GM12878 (cell line): ENCODE data around the gene YPEL4. TPM values are rescaled to one million over a fixed set of nuclear protein-coding genes. Genes with fewer than 3 reads are reported as not detected.

ENCODE experiments used
- ATAC-seq: fragments of 200-7000 bp; cut with Tn5 transposase; 3 replicates; pipeline ENCODE4 v1.9.1; 2020; ENCODE audit warnings: mild to moderate bottlenecking, moderate library complexity
- BruUV-seq: library from RNA; stranded (reverse); fragments of 400-500 nt; replicated peaks from 2 replicates; lab custom pipeline; 2021; lab: Mats Ljungman, UMichigan
- CTCF ChIA-PET: fragments of 300-600 bp; sonication (Branson Sonifier 250); formaldehyde crosslinking; extraction: SDS; loops from one replicate; lab custom pipeline; 2021; ENCODE audit warnings: inconsistent platforms; lab: Yijun Ruan, JAX
- POLR2A ChIA-PET: fragments of 350-600 bp; formaldehyde crosslinking; extraction: SDS; loops from one replicate; lab custom pipeline; 2021; ENCODE audit warnings: inconsistent platforms; lab: Charles Lee
- RAD21 ChIA-PET: fragments of 300-600 bp; sonication (Branson Sonifier 250); formaldehyde crosslinking; loops from one replicate; lab custom pipeline; 2023; ENCODE audit warnings: antibody characterized with exemption; ENCODE audit not compliant: unreplicated experiment; lab: Charles Lee
- SMC1A ChIA-PET: fragments of 300-600 bp; sonication (Branson Sonifier 250); formaldehyde crosslinking; loops from one replicate; lab custom pipeline; 2023; ENCODE audit not compliant: unreplicated experiment, uncharacterized antibody; lab: Charles Lee
- DNase-seq: peaks from one replicate; pipeline ENCODE4 v3.0.0-alpha.2; 2011; ENCODE audit warnings: low read depth, low spot score
- FAIRE-seq: peaks from 3 replicates; lab custom pipeline; 2011; peaks lifted over from hg19 to GRCh38; lab: Jason Lieb, UNC
- H2AFZ ChIP-seq: 2 replicates; pipeline ENCODE4 v1.6.0; 2011; ENCODE audit warnings: low read depth, low read length, control low read depth; ENCODE audit not compliant: control insufficient read depth
- H3K27ac ChIP-seq: 2 replicates; pipeline ENCODE4 v1.5.1; 2011; ENCODE audit warnings: control low read depth; ENCODE audit not compliant: control insufficient read depth, insufficient read depth
- H3K27me3 ChIP-seq, 2 experiments: replicated peaks in 1 of 2; 2 replicates each; pipeline versions ENCODE4 v1.6.0 to v1.6.1; 2011; ENCODE audit warnings: low read length in 1 of 2; ENCODE audit not compliant: control insufficient read depth in 2 of 2, insufficient read depth in 2 of 2
- H3K36me3 ChIP-seq, 2 experiments: 2 replicates each; pipeline ENCODE4 v1.5.1; 2011; ENCODE audit warnings: low read length in 1 of 2; ENCODE audit not compliant: control insufficient read depth in 2 of 2, insufficient read depth in 2 of 2
- H3K4me1 ChIP-seq: 2 replicates; pipeline ENCODE4 v1.6.1; 2011; ENCODE audit warnings: mild to moderate bottlenecking, low read length, moderate library complexity, mixed read lengths; ENCODE audit not compliant: control insufficient read depth, insufficient read depth
- H3K4me2 ChIP-seq: 2 replicates; pipeline ENCODE4 v1.6.0; 2011; ENCODE audit warnings: control low read depth; ENCODE audit not compliant: control insufficient read depth, insufficient read depth
- H3K4me3 ChIP-seq: fragments of 200-600 bp; sonication (generic); 2 replicates; pipeline ENCODE4 v1.5.1; 2016
- H3K79me2 ChIP-seq: 2 replicates; pipeline ENCODE4 v1.6.0; 2011; ENCODE audit warnings: low read length; ENCODE audit not compliant: control insufficient read depth, insufficient read depth
- H3K9ac ChIP-seq: 2 replicates; pipeline ENCODE4 v1.8.0; 2011; ENCODE audit warnings: low read length, control low read depth, mixed read lengths; ENCODE audit not compliant: control insufficient read depth, insufficient read depth
- H3K9me3 ChIP-seq: replicated peaks from 3 replicates; pipeline ENCODE4 v1.5.1; 2011; ENCODE audit warnings: mild to moderate bottlenecking, low read length; ENCODE audit not compliant: control insufficient read depth, insufficient read depth
- H4K20me1 ChIP-seq: 2 replicates; pipeline ENCODE4 v1.6.0; 2011; ENCODE audit not compliant: control insufficient read depth, insufficient read depth
- BCL3 ChIP-seq: IDR thresholded peaks from 2 replicates; pipeline ENCODE4 v1.6.1; 2011; ENCODE audit warnings: borderline replicate concordance, low read depth, mild to moderate bottlenecking, moderate library complexity, low read length; ENCODE audit not compliant: insufficient read depth, poor library complexity, severe bottlenecking
- CBFB ChIP-seq: IDR thresholded peaks from 2 replicates; pipeline ENCODE4 v1.6.1; 2016; ENCODE audit warnings: antibody characterized with exemption, low read depth
- PML ChIP-seq: IDR thresholded peaks from 2 replicates; pipeline ENCODE4 v1.6.1; 2012; ENCODE audit warnings: low read length, inconsistent platforms
- SRF ChIP-seq, 2 experiments: IDR thresholded peaks; 2 replicates each; pipeline ENCODE4 v1.6.1; 2011; ENCODE audit warnings: low read depth in 2 of 2, low read length in 2 of 2, mild to moderate bottlenecking in 1 of 2, moderate library complexity in 1 of 2
- STAT3 ChIP-seq: IDR thresholded peaks from 2 replicates; pipeline ENCODE4 v1.6.1; 2011; ENCODE audit warnings: low read depth, low read length, improper control_type of control experiment
- TAF1 ChIP-seq: IDR thresholded peaks from 2 replicates; pipeline ENCODE4 v1.6.1; 2011; ENCODE audit warnings: mild to moderate bottlenecking, low read depth, low read length, borderline replicate concordance
- ZNF384 ChIP-seq: IDR thresholded peaks from 2 replicates; pipeline ENCODE4 v1.6.1; 2012; ENCODE audit warnings: low read depth, mild to moderate bottlenecking, low read length, improper control_type of control experiment, borderline replicate concordance
- WGBS: methylation state at CpG from one replicate; pipeline ENCODE4 v1.1.6; 2016; ENCODE audit warnings: low lambda C conversion rate; ENCODE audit not compliant: insufficient replicate concordance, insufficient coverage; ENCODE audit errors: missing lambda C conversion rate; 5-methylcytosine and 5-hydroxymethylcytosine counted together
- in situ Hi-C: fragments of 300-500 bp; cut with MboI; formaldehyde crosslinking; loops from 9 replicates; pipeline ENCODE4 v1.14.3; 2018; ENCODE audit warnings: mixed read lengths
- intact Hi-C: fragments of 100-400 bp; cut with micrococcal nuclease; formaldehyde crosslinking; loops from one replicate; pipeline ENCODE4 v1.14.2; 2022; ENCODE audit not compliant: unreplicated experiment
- polyA plus RNA-seq, 11 experiments: library from polyadenylated mRNA; depleted of rRNA in 4 of 11; unstranded in 6 of 11; stranded (reverse) in 5 of 11; fragments of >200 nt; fragmentation: Nextera tagmentation in 4 of 11; fragmentation: Illumina TruSeq in 1 of 11; extraction: Ambion mirVana in 4 of 11; extraction: Trizol in 1 of 11; gene quantifications; 1 replicate in 1 of 11; 2 replicates in 10 of 11; pipeline versions ENCODE4 v1.2.1 to v1.2.3, GENCODE V29; 2011 to 2016; ENCODE audit warnings: inconsistent platforms in 2 of 11, missing spikeins in 2 of 11, low read depth in 1 of 11
- total RNA-seq, 4 experiments: library from RNA; depleted of rRNA in 3 of 4; stranded (reverse); fragments of >200 nt in 3 of 4; fragmentation: Illumina TruSeq in 1 of 4; extraction: Trizol in 1 of 4; gene quantifications; 2 replicates each; pipeline versions ENCODE4 v1.2.1 to v1.2.3, GENCODE V29; 2013 to 2021
- TF ChIP-seq, protein P1 (sequence below): fragments of 450-650 bp; IDR thresholded peaks from 2 replicates; pipeline ENCODE4 v1.6.1; 2018; ENCODE audit warnings: mild to moderate bottlenecking, low read depth, moderate library complexity; ENCODE audit not compliant: partially characterized antibody
- TF ChIP-seq, protein P2 (sequence below): IDR thresholded peaks from 2 replicates; pipeline ENCODE4 v1.6.1; 2012; ENCODE audit warnings: low read depth, low read length, improper control_type of control experiment
- TF ChIP-seq, protein P3 (sequence below), 3 experiments: IDR thresholded peaks in 2 of 3; conservative IDR thresholded peaks in 1 of 3; 2 replicates each; pipeline ENCODE4 v1.5.1; 2011; ENCODE audit warnings: low read depth in 3 of 3, low read length in 3 of 3, mild to moderate bottlenecking in 3 of 3, control low read depth in 2 of 3, moderate library complexity in 2 of 3, inconsistent platforms in 1 of 3, mixed read lengths in 1 of 3; ENCODE audit not compliant: control insufficient read depth in 2 of 3, insufficient read depth in 1 of 3; ENCODE audit errors: extremely low read depth in 1 of 3

The YPEL4 gene
- total and polyA plus RNA-seq, 10 of the 15 experiments (the other 5 are each of a cell fraction or from before 2014, with no cell fraction given): 0.07 to 0.50 (median 0.13) TPM; not detected in 5

- peak; percentile 25 for TF ChIP-seq BCL3
- TF ChIP-seq, protein P1, sequence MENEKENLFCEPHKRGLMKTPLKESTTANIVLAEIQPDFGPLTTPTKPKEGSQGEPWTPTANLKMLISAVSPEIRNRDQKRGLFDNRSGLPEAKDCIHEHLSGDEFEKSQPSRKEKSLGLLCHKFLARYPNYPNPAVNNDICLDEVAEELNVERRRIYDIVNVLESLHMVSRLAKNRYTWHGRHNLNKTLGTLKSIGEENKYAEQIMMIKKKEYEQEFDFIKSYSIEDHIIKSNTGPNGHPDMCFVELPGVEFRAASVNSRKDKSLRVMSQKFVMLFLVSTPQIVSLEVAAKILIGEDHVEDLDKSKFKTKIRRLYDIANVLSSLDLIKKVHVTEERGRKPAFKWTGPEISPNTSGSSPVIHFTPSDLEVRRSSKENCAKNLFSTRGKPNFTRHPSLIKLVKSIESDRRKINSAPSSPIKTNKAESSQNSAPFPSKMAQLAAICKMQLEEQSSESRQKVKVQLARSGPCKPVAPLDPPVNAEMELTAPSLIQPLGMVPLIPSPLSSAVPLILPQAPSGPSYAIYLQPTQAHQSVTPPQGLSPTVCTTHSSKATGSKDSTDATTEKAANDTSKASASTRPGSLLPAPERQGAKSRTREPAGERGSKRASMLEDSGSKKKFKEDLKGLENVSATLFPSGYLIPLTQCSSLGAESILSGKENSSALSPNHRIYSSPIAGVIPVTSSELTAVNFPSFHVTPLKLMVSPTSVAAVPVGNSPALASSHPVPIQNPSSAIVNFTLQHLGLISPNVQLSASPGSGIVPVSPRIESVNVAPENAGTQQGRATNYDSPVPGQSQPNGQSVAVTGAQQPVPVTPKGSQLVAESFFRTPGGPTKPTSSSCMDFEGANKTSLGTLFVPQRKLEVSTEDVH: no peak
- TF ChIP-seq, all 136 proteins: peak for 46
Measured at GRCh38 chr11:57667736-57668433, 18.2 kb upstream of the YPEL4 start, which contains the start of gene ZDHHC5 (continued).

DNA sequence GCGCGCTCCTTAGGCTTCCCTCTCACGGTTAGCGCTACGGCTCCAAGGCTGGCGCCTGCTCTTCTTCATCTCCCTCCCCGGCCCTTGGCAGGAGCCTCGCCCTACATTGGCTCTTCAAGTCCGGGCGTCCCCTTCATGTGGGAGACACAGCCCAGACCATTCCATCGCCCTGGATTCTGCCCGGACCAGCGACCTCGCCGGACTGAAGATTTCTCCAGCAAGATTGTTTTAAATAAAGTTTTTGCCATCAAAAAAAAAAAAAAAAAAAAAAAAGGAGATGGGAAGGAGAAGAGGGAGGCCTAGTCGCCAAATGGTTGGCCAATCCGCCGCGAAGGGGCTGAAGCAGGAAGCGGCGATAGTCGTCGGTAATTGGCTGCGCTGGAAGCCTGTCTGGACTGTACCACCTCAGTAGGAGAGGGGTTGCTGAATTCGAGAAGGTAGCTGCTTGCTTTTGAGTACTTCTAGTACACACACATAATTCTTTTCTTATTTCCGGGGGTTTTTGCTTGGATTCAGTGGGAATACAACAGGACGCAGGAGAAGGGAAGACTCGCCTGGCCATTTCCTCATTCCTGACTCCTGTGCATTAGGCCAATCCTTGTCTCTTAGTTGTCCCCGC is 17.5 kb upstream of the YPEL4 start:
- in situ Hi-C loops: loop anchor here (10.0 kb wide), 1 partner anchor 858 kb away; no protein-coding TSS in a partner anchor
- no peaks in the 10 kb centered on the region for H3K9me3 ChIP-seq
- H3K27ac ChIP-seq: peak overlapping the region; percentile 99
- BruUV-seq: no TSS peak
- no peak for FAIRE-seq
- H3K4me2 ChIP-seq: peak overlapping the region; percentile 62
- intact Hi-C loops: loop anchor here (1.0 to 5.0 kb wide), 6 partner anchors 10 to 1890 kb away; partner anchors contain the start of genes CLP1, MED19, SELENOH and TMX2
- H3K9ac ChIP-seq: peak overlapping the region; percentile 89
- peaks cover 42% of the 10 kb centered on the region for H3K79me2 ChIP-seq
- H3K36me3 ChIP-seq: peaks cover 0 to 5% of the 10 kb centered on the region in 2 experiments; a peak in 2 of 4 replicates
- H3K4me1 ChIP-seq: peaks cover 7% of the 10 kb centered on the region
- no peaks in the 10 kb centered on the region for H3K27me3 ChIP-seq
- ATAC-seq: peak; percentile 80
- POLR2A ChIA-PET: interaction anchor here (0.7 to 2.3 kb wide), 3 partner anchors 9 to 133 kb away, joined by 3 to 7 read pairs (median 3); partner anchors contain the start of gene CLP1
- SMC1A ChIA-PET: interaction anchor here (0.7 to 1.6 kb wide), 5 partner anchors 8 to 132 kb away, joined by 3 to 14 read pairs (median 4); partner anchors contain the start of gene CLP1
- RAD21 ChIA-PET: interaction anchor here (0.9 to 4.8 kb wide), 3 partner anchors 9 to 151 kb away, joined by 3 to 22 read pairs (median 3); partner anchors contain the start of gene CLP1
- peak overlapping the region; percentile 95 for H2AFZ ChIP-seq
- 1% methylated on average over 29 of the region's 29 CpGs for WGBS
- CTCF ChIA-PET: interaction anchor here (0.9 to 4.3 kb wide), 6 partner anchors 23 to 175 kb away, joined by 3 to 28 read pairs (median 4); no protein-coding TSS in a partner anchor
- H3K4me3 ChIP-seq: peak overlapping the region; percentile 86
- H4K20me1 ChIP-seq: peaks cover 1% of the 10 kb centered on the region; the same call in 1 of the 2 replicates
- no peak for DNase-seq
- TF ChIP-seq STAT3 (peak; percentile 79; the same call in 1 of the 2 replicates), CBFB (0 out of 2 replicates have a peak, but pooled peaks have one; percentile 19), TAF1 (peak; percentile 67; the same call in 1 of the 2 replicates), ZNF384 (peak; percentile 100), PML (0 out of 2 replicates have a peak, but pooled peaks have one; percentile 52), SRF (IDR thresholded peaks at IDR 0.05; ENCODE audit: low read depth in 2 of 2, low read length in 2 of 2) (0 out of 4 replicates have a peak, but pooled peaks of 1 of the 2 experiments have one; percentile 42)
- TF ChIP-seq, protein P2, sequence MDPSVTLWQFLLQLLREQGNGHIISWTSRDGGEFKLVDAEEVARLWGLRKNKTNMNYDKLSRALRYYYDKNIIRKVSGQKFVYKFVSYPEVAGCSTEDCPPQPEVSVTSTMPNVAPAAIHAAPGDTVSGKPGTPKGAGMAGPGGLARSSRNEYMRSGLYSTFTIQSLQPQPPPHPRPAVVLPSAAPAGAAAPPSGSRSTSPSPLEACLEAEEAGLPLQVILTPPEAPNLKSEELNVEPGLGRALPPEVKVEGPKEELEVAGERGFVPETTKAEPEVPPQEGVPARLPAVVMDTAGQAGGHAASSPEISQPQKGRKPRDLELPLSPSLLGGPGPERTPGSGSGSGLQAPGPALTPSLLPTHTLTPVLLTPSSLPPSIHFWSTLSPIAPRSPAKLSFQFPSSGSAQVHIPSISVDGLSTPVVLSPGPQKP: peak; percentile 13; the same call in 1 of the 2 replicates
- TF ChIP-seq, protein P3, sequence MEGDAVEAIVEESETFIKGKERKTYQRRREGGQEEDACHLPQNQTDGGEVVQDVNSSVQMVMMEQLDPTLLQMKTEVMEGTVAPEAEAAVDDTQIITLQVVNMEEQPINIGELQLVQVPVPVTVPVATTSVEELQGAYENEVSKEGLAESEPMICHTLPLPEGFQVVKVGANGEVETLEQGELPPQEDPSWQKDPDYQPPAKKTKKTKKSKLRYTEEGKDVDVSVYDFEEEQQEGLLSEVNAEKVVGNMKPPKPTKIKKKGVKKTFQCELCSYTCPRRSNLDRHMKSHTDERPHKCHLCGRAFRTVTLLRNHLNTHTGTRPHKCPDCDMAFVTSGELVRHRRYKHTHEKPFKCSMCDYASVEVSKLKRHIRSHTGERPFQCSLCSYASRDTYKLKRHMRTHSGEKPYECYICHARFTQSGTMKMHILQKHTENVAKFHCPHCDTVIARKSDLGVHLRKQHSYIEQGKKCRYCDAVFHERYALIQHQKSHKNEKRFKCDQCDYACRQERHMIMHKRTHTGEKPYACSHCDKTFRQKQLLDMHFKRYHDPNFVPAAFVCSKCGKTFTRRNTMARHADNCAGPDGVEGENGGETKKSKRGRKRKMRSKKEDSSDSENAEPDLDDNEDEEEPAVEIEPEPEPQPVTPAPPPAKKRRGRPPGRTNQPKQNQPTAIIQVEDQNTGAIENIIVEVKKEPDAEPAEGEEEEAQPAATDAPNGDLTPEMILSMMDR (IDR thresholded peaks at IDR 0.05 in 2 of 3, conservative IDR thresholded peaks at IDR 0.05 in 1 of 3; ENCODE audit: control insufficient read depth in 2 of 3, extremely low read depth in 1 of 3, insufficient read depth in 1 of 3, low read depth in 3 of 3, low read length in 3 of 3): no peak
